C4-2B (cell line): ENCODE measurements around the gene POLD1.

ENCODE experiments used
- H3K27ac ChIP-seq: fragments of 450-650 bp; 2 replicates; pipeline ENCODE4 v1.5.1; 2017
- ZFX ChIP-seq: fragments of 450-650 bp; IDR thresholded peaks from 2 replicates; pipeline ENCODE4 v1.6.1; 2017
- TF ChIP-seq, protein P1 (sequence below): fragments of 450-650 bp; conservative IDR thresholded peaks from 2 replicates; pipeline ENCODE4 v1.5.1; 2017; ENCODE audit warnings: mild to moderate bottlenecking

Gene POLD1

DNA sequence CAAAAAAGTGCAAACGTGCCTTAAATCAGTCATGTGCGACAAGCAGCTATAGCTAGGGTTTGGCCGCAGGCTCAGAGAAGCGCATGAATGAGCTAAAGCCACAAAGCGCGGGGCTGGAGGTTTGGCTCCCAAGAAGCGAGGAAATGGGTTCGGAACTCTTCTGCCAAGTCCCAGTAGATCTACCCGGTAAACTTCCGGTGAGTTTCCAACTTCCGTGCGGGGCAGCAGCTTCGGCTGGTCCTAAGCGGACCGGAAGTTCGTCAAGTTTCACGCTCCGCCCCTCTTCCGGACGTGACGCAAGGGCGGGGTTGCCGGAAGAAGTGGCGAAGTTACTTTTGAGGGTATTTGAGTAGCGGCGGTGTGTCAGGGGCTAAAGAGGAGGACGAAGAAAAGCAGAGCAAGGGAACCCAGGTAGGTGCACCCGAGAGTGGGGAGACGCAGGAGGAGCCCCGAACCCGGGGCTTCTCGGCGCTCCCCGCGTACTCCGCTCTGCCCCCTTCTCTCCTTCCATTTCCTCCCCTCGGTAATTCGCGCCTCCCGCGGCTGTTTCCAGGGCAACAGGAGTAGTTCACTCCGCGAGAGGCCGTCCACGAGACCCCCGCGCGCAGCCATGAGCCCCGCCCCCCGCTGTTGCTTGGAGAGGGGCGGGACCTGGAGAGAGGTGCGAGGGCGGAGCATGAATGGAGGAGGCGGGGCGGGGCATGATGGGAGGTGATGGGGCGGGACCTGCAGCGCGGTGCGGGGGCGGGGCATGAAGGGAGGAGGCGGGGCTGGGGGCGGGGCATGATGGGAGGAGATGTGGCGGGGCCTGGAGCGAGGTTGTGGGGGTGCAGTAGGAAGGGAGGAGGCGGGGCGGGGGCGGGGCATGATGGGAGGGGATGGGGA lies 7.7 kb upstream of the POLD1 start, which contains the start of gene NR1H2:
Gene NR1H2, plus strand, starts transcription at position 292 of the 885 bp plus-strand sequence. CDS start 1,149 bp downstream, outside the sequence.
- peak within 1 kb of the TSS; percentile 93 for H3K27ac ChIP-seq
- TF ChIP-seq, protein P1, sequence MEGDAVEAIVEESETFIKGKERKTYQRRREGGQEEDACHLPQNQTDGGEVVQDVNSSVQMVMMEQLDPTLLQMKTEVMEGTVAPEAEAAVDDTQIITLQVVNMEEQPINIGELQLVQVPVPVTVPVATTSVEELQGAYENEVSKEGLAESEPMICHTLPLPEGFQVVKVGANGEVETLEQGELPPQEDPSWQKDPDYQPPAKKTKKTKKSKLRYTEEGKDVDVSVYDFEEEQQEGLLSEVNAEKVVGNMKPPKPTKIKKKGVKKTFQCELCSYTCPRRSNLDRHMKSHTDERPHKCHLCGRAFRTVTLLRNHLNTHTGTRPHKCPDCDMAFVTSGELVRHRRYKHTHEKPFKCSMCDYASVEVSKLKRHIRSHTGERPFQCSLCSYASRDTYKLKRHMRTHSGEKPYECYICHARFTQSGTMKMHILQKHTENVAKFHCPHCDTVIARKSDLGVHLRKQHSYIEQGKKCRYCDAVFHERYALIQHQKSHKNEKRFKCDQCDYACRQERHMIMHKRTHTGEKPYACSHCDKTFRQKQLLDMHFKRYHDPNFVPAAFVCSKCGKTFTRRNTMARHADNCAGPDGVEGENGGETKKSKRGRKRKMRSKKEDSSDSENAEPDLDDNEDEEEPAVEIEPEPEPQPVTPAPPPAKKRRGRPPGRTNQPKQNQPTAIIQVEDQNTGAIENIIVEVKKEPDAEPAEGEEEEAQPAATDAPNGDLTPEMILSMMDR: no peak
- no peak for TF ChIP-seq ZFX

DNA sequence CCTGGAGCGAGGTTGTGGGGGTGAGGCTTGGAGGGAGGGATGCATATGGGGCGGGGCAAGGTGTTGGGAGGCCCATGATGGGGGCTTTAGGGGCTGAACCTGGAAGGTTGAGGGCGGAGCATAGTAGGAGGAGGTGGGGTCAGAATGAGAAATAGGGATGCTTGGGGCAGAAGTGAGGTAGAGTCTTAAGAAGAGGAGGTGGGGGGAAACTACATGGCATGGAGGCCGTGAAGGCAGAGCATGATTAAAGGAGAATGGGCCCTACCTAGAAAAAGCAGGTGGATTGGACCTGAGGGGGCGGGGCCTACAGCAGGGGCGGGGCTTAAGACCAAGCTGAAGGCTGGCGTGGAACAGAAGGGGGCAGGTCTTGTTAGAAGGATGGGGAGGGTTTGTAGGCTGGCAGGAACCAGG lies 7.1 kb upstream of the POLD1 start:
- no peak overlapping the region; the same call in 1 of the 2 replicates for H3K27ac ChIP-seq
- TF ChIP-seq, protein P1: no peak
- TF ChIP-seq ZFX: no peak

DNA sequence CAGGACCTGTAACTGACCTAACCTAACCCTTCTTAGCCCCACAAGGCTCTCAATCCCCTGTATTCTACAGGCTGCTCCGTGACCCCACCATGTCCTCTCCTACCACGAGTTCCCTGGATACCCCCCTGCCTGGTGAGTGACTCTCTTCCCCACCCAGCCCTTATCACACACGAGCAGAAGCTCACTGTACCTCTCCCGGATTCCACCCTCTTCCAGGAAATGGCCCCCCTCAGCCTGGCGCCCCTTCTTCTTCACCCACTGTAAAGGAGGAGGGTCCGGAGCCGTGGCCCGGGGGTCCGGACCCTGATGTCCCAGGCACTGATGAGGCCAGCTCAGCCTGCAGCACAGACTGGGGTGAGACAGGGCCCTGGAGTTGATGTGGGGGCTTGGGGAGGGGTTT lies 6.6 kb upstream of the POLD1 start:
- no peak overlapping the region for H3K27ac ChIP-seq
- TF ChIP-seq, protein P1: no peak
- no peak for TF ChIP-seq ZFX

DNA sequence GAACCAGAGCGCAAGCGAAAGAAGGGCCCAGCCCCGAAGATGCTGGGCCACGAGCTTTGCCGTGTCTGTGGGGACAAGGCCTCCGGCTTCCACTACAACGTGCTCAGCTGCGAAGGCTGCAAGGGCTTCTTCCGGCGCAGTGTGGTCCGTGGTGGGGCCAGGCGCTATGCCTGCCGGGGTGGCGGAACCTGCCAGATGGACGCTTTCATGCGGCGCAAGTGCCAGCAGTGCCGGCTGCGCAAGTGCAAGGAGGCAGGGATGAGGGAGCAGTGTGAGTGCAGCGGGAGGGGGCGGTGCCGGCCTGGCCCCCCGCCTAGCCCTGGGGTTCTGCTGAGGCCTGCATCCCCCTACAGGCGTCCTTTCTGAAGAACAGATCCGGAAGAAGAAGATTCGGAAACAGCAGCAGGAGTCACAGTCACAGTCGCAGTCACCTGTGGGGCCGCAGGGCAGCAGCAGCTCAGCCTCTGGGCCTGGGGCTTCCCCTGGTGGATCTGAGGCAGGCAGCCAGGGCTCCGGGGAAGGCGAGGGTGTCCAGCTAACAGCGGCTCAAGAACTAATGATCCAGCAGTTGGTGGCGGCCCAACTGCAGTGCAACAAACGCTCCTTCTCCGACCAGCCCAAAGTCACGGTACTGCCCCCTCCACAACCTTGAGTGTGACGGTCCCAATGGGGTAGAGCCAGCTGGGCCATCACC lies 5.8 kb upstream of the POLD1 start:
- no peak overlapping the region for H3K27ac ChIP-seq
- TF ChIP-seq ZFX: no peak
- TF ChIP-seq, protein P1: no peak

DNA sequence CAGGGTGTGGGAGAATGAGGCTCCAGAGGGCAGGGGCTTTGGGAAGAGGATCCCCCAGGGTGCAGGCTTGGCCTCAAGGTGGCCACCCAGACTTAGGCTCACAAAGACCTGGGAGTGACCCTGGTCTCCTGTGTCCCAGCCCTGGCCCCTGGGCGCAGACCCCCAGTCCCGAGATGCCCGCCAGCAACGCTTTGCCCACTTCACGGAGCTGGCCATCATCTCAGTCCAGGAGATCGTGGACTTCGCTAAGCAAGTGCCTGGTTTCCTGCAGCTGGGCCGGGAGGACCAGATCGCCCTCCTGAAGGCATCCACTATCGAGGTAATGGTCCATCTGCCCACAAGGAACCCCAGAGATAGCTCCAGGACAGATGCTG lies 5.3 kb upstream of the POLD1 start:
- TF ChIP-seq, protein P1: no peak
- no peak for TF ChIP-seq ZFX
- H3K27ac ChIP-seq: no peak overlapping the region

DNA sequence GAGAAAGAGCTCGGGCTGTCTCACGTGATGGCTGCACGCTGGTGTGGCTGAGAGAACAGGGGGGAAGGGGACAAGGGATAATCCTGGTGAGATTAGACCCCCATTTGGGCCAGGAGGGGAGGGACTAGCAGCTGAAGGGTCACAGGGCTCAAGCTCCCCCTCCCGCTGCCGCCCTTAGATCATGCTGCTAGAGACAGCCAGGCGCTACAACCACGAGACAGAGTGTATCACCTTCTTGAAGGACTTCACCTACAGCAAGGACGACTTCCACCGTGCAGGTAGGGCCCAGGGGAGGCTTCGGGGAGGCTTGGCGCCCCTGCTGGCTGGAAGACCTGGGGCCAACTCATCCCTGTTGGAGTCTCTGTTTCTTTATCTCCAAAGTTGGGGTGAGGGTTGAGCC lies 4.5 kb upstream of the POLD1 start:
- no peak for TF ChIP-seq ZFX
- TF ChIP-seq, protein P1: no peak
- H3K27ac ChIP-seq: no peak overlapping the region

DNA sequence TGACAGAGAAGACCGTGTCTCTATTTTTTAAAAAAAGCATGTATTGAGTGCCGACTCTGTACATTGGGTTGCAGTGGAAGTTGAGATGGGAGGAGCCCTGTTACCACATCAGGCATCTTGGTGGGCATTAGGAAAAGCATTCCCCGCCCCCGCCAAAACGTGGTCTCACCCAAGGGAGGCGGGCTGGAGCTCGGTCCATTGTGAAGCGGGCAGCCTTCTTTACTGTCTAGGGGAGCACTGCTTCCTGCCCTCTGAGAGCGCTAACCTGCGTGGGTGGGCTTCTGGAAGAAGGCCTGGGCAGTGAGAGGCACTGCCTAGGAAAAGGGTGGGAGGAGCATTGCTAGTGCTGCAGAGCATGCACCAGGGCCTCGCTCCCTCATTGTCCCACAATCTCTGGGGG lies 4.0 kb upstream of the POLD1 start:
- no peak for TF ChIP-seq ZFX
- TF ChIP-seq, protein P1: no peak
- H3K27ac ChIP-seq: no peak overlapping the region
